Measurements from ENCODE around the gene RGS6. TPM values are rescaled to one million over a fixed set of nuclear protein-coding genes. Genes with fewer than 3 reads are reported as not detected.

The RGS6 gene
- total and polyA plus RNA-seq, 2 of the 4 experiments (the other 2 are of a cell fraction): not detected

DNA sequence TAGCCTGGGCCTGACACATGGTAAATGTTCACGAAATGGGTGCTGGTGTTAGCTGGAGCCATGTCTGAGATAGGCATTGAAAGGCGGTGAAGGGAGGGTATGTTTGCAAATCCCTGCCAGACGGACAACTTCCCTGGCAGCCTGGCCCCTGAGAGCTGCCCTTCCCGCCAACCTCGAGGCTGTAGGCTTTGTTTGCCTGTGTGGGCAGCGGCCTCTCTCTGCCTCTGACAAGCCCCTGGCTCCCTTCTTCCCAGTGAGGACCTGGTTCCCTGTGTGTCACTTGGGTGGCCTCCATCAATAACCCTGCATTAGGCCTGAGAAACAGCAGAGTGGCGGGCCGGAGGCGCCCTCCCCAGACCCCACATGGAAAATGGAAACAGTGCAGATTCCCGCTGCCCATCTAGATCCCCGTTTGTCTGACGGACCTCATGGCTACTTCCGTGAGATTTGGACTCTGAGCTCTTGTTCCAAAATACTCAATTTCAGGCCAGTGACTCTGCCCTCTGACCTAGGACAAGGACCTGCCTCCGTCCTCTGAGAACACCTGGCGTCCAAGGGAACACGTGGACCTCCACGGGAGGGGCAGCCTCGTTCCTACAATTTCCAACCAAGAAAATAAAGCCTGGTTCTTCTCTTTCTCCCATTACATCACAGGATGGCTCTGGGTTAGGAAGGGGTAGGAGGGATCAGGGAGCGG is 636.2 kb downstream of the RGS6 start:
- Histone ChIP-seq H3K36me3 (ENCODE audit: control insufficient read depth, insufficient read depth, low read length) (no peaks in the 10 kb centered on the region), H3K79me1 (ENCODE audit: low read depth in 1 of 2, low read length in 2 of 2) (no peaks in the 10 kb centered on the region), H2AFZ (replicated peaks; ENCODE audit: low read length, poor library complexity) (peak overlapping the region; percentile 23), H3K14ac (replicated peaks; ENCODE audit: low read depth, low read length) (no peak overlapping the region), H3K4me3 (ENCODE audit: insufficient read depth, low read depth, low read length) (no peak overlapping the region), H2BK20ac (ENCODE audit: low read depth, low read length) (no peak overlapping the region), H3K9me1 (ENCODE audit: insufficient read depth, low read length) (no peaks in the 10 kb centered on the region), H3K4me1 (ENCODE audit: control insufficient read depth, insufficient read depth, low read length) (no peaks in the 10 kb centered on the region), H4K91ac (ENCODE audit: insufficient read depth, low read depth, low read length) (no peak overlapping the region), H3K4ac (ENCODE audit: low read depth, low read length) (no peak overlapping the region), H3K23ac (ENCODE audit: low read depth, low read length) (no peak overlapping the region), H2AK5ac (ENCODE audit: low read depth, low read length) (0 out of 2 replicates have a peak overlapping the region, but pooled peaks have one; percentile 16), H2BK120ac (ENCODE audit: low read depth, low read length) (no peak overlapping the region), H3K9me3 (ENCODE audit: control insufficient read depth, insufficient read depth, low read length) (no peaks in the 10 kb centered on the region), H3K27me3 (ENCODE audit: control insufficient read depth, insufficient read depth, low read length) (no peaks in the 10 kb centered on the region), H3K27ac (ENCODE audit: insufficient read depth, low read length) (no peak overlapping the region), H3K9ac (ENCODE audit: low read depth, low read length) (no peak overlapping the region), H2AK9ac (replicated peaks; ENCODE audit: low read depth, low read length, poor library complexity) (no peak overlapping the region), H2BK15ac (ENCODE audit: low read depth, low read length) (no peak overlapping the region), H3K4me2 (ENCODE audit: low read depth, low read length) (no peak overlapping the region), H4K5ac (ENCODE audit: low read depth, low read length) (no peak overlapping the region), H4K20me1 (ENCODE audit: insufficient read depth, low read length) (no peaks in the 10 kb centered on the region), H2BK5ac (ENCODE audit: low read depth, low read length, poor library complexity, severe bottlenecking) (no peak overlapping the region), H3K56ac (ENCODE audit: extremely low read depth, insufficient read depth, low read length) (no peak overlapping the region), H3K18ac (ENCODE audit: low read depth, low read length) (no peak overlapping the region), H4K8ac (ENCODE audit: low read depth in 2 of 2, low read length in 2 of 2) (no peak overlapping the region)
- DNase-seq (no peak), ATAC-seq (ENCODE audit: low read depth) (no peak)
- intact Hi-C loops (cut with micrococcal nuclease) (no loop called here), dilution Hi-C loops (cut with HindIII; ENCODE audit: low sequenced_read_pairs, unreplicated experiment) (no loop called here), in situ Hi-C loops (cut with MboI; ENCODE audit: low sequenced_read_pairs) (no loop called here)
- ChIA-PET CTCF (no interaction called here), POLR2A (ENCODE audit: unreplicated experiment) (no interaction called here)
- BruUV-seq (replicated peaks): no TSS peak
- TF ChIP-seq NFE2L2 (IDR thresholded peaks at IDR 0.05; ENCODE audit: low read depth, low read length): no peak
- no peak for TF ChIP-seq SMC3 (IDR thresholded peaks at IDR 0.05; ENCODE audit: low read depth, low read length)
- no peak for TF ChIP-seq MAZ (IDR thresholded peaks at IDR 0.05; ENCODE audit: borderline replicate concordance, low read depth, low read length)
- TF ChIP-seq MXI1 (IDR thresholded peaks at IDR 0.05; ENCODE audit: borderline replicate concordance, low read depth, low read length): no peak
- no peak for TF ChIP-seq RCOR1 (IDR thresholded peaks at IDR 0.05; ENCODE audit: insufficient replicate concordance, low read length)
- no peak for TF ChIP-seq USF2 (IDR thresholded peaks at IDR 0.05; ENCODE audit: low read depth, low read length)
- TF ChIP-seq RFX5 (IDR thresholded peaks at IDR 0.05; ENCODE audit: low read depth, low read length): no peak
- no peak for TF ChIP-seq CEBPB (IDR thresholded peaks at IDR 0.05; ENCODE audit: low read depth, low read length)
- no peak for TF ChIP-seq CHD1 (IDR thresholded peaks at IDR 0.05; ENCODE audit: low read depth, low read length)
- TF ChIP-seq POLR2A (IDR thresholded peaks at IDR 0.05; ENCODE audit: low read depth, low read length): no peak
- WGBS, 2 experiments (ENCODE audit: extremely low coverage in 2 of 2, insufficient read length in 1 of 2): 84% methylated on average over 5 of the region's 19 CpGs; no CpG with 5 or more reads in 1 of the 2 experiments
